GM12878 (cell line): ENCODE data around the gene CD164L2. TPM values are rescaled to one million over a fixed set of nuclear protein-coding genes. Genes with fewer than 3 reads are reported as not detected.

Source experiments
- ATAC-seq: fragments of 200-7000 bp; cut with Tn5 transposase; 3 replicates; pipeline ENCODE4 v1.9.1; 2020; ENCODE audit warnings: mild to moderate bottlenecking, moderate library complexity
- BruUV-seq: library from RNA; stranded (reverse); fragments of 400-500 nt; replicated peaks from 2 replicates; lab custom pipeline; 2021; lab: Mats Ljungman, UMichigan
- CTCF ChIA-PET: fragments of 300-600 bp; sonication (Branson Sonifier 250); formaldehyde crosslinking; extraction: SDS; loops from one replicate; lab custom pipeline; 2021; ENCODE audit warnings: inconsistent platforms; lab: Yijun Ruan, JAX
- POLR2A ChIA-PET: fragments of 350-600 bp; formaldehyde crosslinking; extraction: SDS; loops from one replicate; lab custom pipeline; 2021; ENCODE audit warnings: inconsistent platforms; lab: Charles Lee
- RAD21 ChIA-PET: fragments of 300-600 bp; sonication (Branson Sonifier 250); formaldehyde crosslinking; loops from one replicate; lab custom pipeline; 2023; ENCODE audit warnings: antibody characterized with exemption; ENCODE audit not compliant: unreplicated experiment; lab: Charles Lee
- SMC1A ChIA-PET: fragments of 300-600 bp; sonication (Branson Sonifier 250); formaldehyde crosslinking; loops from one replicate; lab custom pipeline; 2023; ENCODE audit not compliant: unreplicated experiment, uncharacterized antibody; lab: Charles Lee
- DNase-seq: peaks from one replicate; pipeline ENCODE4 v3.0.0-alpha.2; 2011; ENCODE audit warnings: low read depth, low spot score
- FAIRE-seq: peaks from 3 replicates; lab custom pipeline; 2011; peaks lifted over from hg19 to GRCh38; lab: Jason Lieb, UNC
- H2AFZ ChIP-seq: 2 replicates; pipeline ENCODE4 v1.6.0; 2011; ENCODE audit warnings: low read depth, low read length, control low read depth; ENCODE audit not compliant: control insufficient read depth
- H3K27ac ChIP-seq: 2 replicates; pipeline ENCODE4 v1.5.1; 2011; ENCODE audit warnings: control low read depth; ENCODE audit not compliant: control insufficient read depth, insufficient read depth
- H3K27me3 ChIP-seq, 2 experiments: replicated peaks in 1 of 2; 2 replicates each; pipeline versions ENCODE4 v1.6.0 to v1.6.1; 2011; ENCODE audit warnings: low read length in 1 of 2; ENCODE audit not compliant: control insufficient read depth in 2 of 2, insufficient read depth in 2 of 2
- H3K36me3 ChIP-seq, 2 experiments: 2 replicates each; pipeline ENCODE4 v1.5.1; 2011; ENCODE audit warnings: low read length in 1 of 2; ENCODE audit not compliant: control insufficient read depth in 2 of 2, insufficient read depth in 2 of 2
- H3K4me1 ChIP-seq: 2 replicates; pipeline ENCODE4 v1.6.1; 2011; ENCODE audit warnings: mild to moderate bottlenecking, low read length, moderate library complexity, mixed read lengths; ENCODE audit not compliant: control insufficient read depth, insufficient read depth
- H3K4me2 ChIP-seq: 2 replicates; pipeline ENCODE4 v1.6.0; 2011; ENCODE audit warnings: control low read depth; ENCODE audit not compliant: control insufficient read depth, insufficient read depth
- H3K4me3 ChIP-seq: fragments of 200-600 bp; sonication (generic); 2 replicates; pipeline ENCODE4 v1.5.1; 2016
- H3K79me2 ChIP-seq: 2 replicates; pipeline ENCODE4 v1.6.0; 2011; ENCODE audit warnings: low read length; ENCODE audit not compliant: control insufficient read depth, insufficient read depth
- H3K9ac ChIP-seq: 2 replicates; pipeline ENCODE4 v1.8.0; 2011; ENCODE audit warnings: low read length, control low read depth, mixed read lengths; ENCODE audit not compliant: control insufficient read depth, insufficient read depth
- H3K9me3 ChIP-seq: replicated peaks from 3 replicates; pipeline ENCODE4 v1.5.1; 2011; ENCODE audit warnings: mild to moderate bottlenecking, low read length; ENCODE audit not compliant: control insufficient read depth, insufficient read depth
- H4K20me1 ChIP-seq: 2 replicates; pipeline ENCODE4 v1.6.0; 2011; ENCODE audit not compliant: control insufficient read depth, insufficient read depth
- CEBPB ChIP-seq, 2 experiments: fragments of 150-350 bp in 1 of 2; IDR thresholded peaks; 2 replicates each; pipeline ENCODE4 v1.6.1; 2012 to 2014; ENCODE audit warnings: low read depth in 2 of 2, low read length in 2 of 2, borderline replicate concordance in 1 of 2, inconsistent platforms in 1 of 2
- HDGF ChIP-seq: fragments of 450-650 bp; IDR thresholded peaks from 2 replicates; pipeline ENCODE4 v1.6.1; 2016; ENCODE audit warnings: antibody characterized with exemption
- IRF4 ChIP-seq: IDR thresholded peaks from 2 replicates; pipeline ENCODE4 v1.6.1; 2011; ENCODE audit warnings: low read depth, low read length
- NFXL1 ChIP-seq: fragments of 450-650 bp; IDR thresholded peaks from 2 replicates; pipeline ENCODE4 v1.6.1; 2017; ENCODE audit warnings: antibody characterized with exemption, mild to moderate bottlenecking, borderline replicate concordance
- ZNF384 ChIP-seq: IDR thresholded peaks from 2 replicates; pipeline ENCODE4 v1.6.1; 2012; ENCODE audit warnings: low read depth, mild to moderate bottlenecking, low read length, improper control_type of control experiment, borderline replicate concordance
- WGBS: methylation state at CpG from one replicate; pipeline ENCODE4 v1.1.6; 2016; ENCODE audit warnings: low lambda C conversion rate; ENCODE audit not compliant: insufficient replicate concordance, insufficient coverage; ENCODE audit errors: missing lambda C conversion rate; 5-methylcytosine and 5-hydroxymethylcytosine counted together
- in situ Hi-C: fragments of 300-500 bp; cut with MboI; formaldehyde crosslinking; loops from 9 replicates; pipeline ENCODE4 v1.14.3; 2018; ENCODE audit warnings: mixed read lengths
- intact Hi-C: fragments of 100-400 bp; cut with micrococcal nuclease; formaldehyde crosslinking; loops from one replicate; pipeline ENCODE4 v1.14.2; 2022; ENCODE audit not compliant: unreplicated experiment
- polyA plus RNA-seq, 11 experiments: library from polyadenylated mRNA; depleted of rRNA in 4 of 11; unstranded in 6 of 11; stranded (reverse) in 5 of 11; fragments of >200 nt; fragmentation: Nextera tagmentation in 4 of 11; fragmentation: Illumina TruSeq in 1 of 11; extraction: Ambion mirVana in 4 of 11; extraction: Trizol in 1 of 11; gene quantifications; 1 replicate in 1 of 11; 2 replicates in 10 of 11; pipeline versions ENCODE4 v1.2.1 to v1.2.3, GENCODE V29; 2011 to 2016; ENCODE audit warnings: inconsistent platforms in 2 of 11, missing spikeins in 2 of 11, low read depth in 1 of 11
- total RNA-seq, 4 experiments: library from RNA; depleted of rRNA in 3 of 4; stranded (reverse); fragments of >200 nt in 3 of 4; fragmentation: Illumina TruSeq in 1 of 4; extraction: Trizol in 1 of 4; gene quantifications; 2 replicates each; pipeline versions ENCODE4 v1.2.1 to v1.2.3, GENCODE V29; 2013 to 2021

Gene CD164L2
- total and polyA plus RNA-seq, 10 of the 15 experiments (the other 5 are each of a cell fraction or from before 2014, with no cell fraction given): not detected

GRCh38 chr1:27342391-27342777 lies 40.7 kb downstream of the CD164L2 start:
- ChIA-PET CTCF (interaction anchor here (1.0 to 3.5 kb wide), 10 partner anchors 9 to 214 kb away, joined by 3 to 23 read pairs (median 4); partner anchors contain the start of gene MAP3K6), SMC1A (interaction anchor here (0.8 to 1.5 kb wide), 5 partner anchors 10 to 214 kb away, joined by 3 to 6 read pairs (median 4); no protein-coding TSS in a partner anchor), RAD21 (interaction anchor here (0.9 to 1.2 kb wide), 3 partner anchors 10 to 53 kb away, joined by 3 read pairs; no protein-coding TSS in a partner anchor), POLR2A (interaction anchor here (0.8 to 2.2 kb wide), 3 partner anchors 19 to 649 kb away, joined by 3 to 6 read pairs (median 4); no protein-coding TSS in a partner anchor)
- Histone ChIP-seq H4K20me1 (no peaks in the 10 kb centered on the region), H3K79me2 (peaks cover 5% of the 10 kb centered on the region), H3K27ac (peak overlapping the region; percentile 73), H3K27me3 (no peaks in the 10 kb centered on the region), H3K4me1 (peaks cover 33% of the 10 kb centered on the region), H3K36me3 (no peaks in the 10 kb centered on the region), H3K4me3 (peak overlapping the region; percentile 72), H3K9me3 (no peaks in the 10 kb centered on the region), H3K4me2 (peak overlapping the region; percentile 70), H3K9ac (peak overlapping the region; percentile 79), H2AFZ (peak overlapping the region; percentile 74)
- BruUV-seq: no TSS peak
- TF ChIP-seq ZNF384 (no peak), CEBPB (IDR thresholded peaks at IDR 0.05; ENCODE audit: borderline replicate concordance in 1 of 2, low read depth in 2 of 2, low read length in 2 of 2) (peak in 1 of 2 experiments; percentile 19; a peak in 1 of 4 replicates), IRF4 (no peak), HDGF (peak; percentile 82), NFXL1 (no peak)
- intact Hi-C loops (no loop called here), in situ Hi-C loops (no loop called here)
- peak; percentile 75 for FAIRE-seq
- DNase-seq: no peak
- peak; percentile 45 for ATAC-seq
- WGBS: 6% methylated on average over 8 of the region's 8 CpGs
